Nephron (organoid): ENCODE data around the gene CNOT9.

ENCODE experiments used
- H3K27ac Mint-ChIP-seq, 3 experiments: 2 replicates each; pipeline ENCODE4 v1.8.0; 2020; ENCODE audit warnings: mixed read lengths in 3 of 3, mild to moderate bottlenecking in 2 of 3, moderate library complexity in 1 of 3
- H3K27me3 Mint-ChIP-seq: 2 replicates; pipeline ENCODE4 v1.8.0; 2021; ENCODE audit warnings: low read depth, mild to moderate bottlenecking, moderate library complexity, mixed read lengths
- H3K36me3 Mint-ChIP-seq: 2 replicates; pipeline ENCODE4 v1.8.0; 2020; ENCODE audit warnings: low read depth, mixed read lengths
- H3K4me1 Mint-ChIP-seq: 2 replicates; pipeline ENCODE4 v1.8.0; 2020; ENCODE audit warnings: mixed read lengths
- H3K4me3 Mint-ChIP-seq, 3 experiments: 2 replicates each; pipeline ENCODE4 v1.8.0; 2020; ENCODE audit warnings: mild to moderate bottlenecking in 3 of 3, mixed read lengths in 3 of 3, moderate library complexity in 2 of 3
- H3K9me3 Mint-ChIP-seq: 2 replicates; pipeline ENCODE4 v1.8.0; 2020; ENCODE audit warnings: mixed read lengths
- CTCF ChIP-seq, 3 experiments: fragments of 200-600 bp; sonication (generic); IDR thresholded peaks; one replicate each; pipeline ENCODE4 v1.5.0; 2021; ENCODE audit warnings: antibody characterized with exemption in 3 of 3; ENCODE audit not compliant: unreplicated experiment in 3 of 3

CNOT9 gene

DNA sequence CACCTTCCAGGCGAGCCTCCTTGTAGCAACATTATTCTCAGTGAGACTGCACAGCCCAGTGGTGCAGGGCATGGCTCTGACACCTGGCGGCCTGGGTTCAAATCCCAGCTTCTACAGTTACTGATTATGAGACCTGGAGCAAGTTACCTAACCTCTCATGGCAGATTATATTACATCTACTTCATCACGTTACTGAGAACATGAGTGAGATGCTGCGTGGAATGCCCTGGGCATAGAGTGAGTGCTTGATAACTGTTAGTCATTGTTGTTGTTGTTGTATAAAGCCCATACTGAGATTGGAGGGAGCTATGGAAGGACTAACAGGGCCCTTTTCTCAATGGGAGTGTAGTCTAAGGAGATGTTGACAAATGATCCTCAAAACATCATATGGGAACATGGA, 57.7 kb downstream of the CNOT9 start:
- Mint-ChIP-seq H3K9me3 (no peaks in the 10 kb centered on the region), H3K4me3 (no peak overlapping the region), H3K4me1 (peaks cover 14% of the 10 kb centered on the region), H3K27me3 (no peaks in the 10 kb centered on the region), H3K36me3 (no peaks in the 10 kb centered on the region), H3K27ac (no peak overlapping the region)
- no peak for TF ChIP-seq CTCF (IDR thresholded peaks at IDR 0.05; ENCODE audit: unreplicated experiment in 3 of 3)

DNA sequence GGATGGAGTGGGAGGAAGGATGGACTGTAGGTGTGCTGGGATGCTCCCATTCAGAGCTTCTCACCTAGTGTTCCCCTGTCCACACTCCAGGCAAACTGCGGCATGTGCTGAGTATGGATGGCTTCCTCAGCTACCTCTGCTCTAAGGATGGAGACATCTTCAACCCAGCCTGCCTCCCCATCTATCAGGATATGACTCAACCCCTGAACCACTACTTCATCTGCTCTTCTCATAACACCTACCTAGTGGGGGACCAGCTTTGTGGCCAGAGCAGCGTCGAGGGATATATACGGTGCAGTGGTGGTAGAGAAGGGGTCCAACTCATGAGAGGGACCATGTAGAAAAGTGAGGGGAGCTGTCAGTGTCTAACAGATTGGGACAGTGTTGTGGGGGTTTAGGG, 59.3 kb downstream of the CNOT9 start:
- H3K9me3 Mint-ChIP-seq = no peaks in the 10 kb centered on the region
- H3K27ac Mint-ChIP-seq = no peak overlapping the region
- peaks cover 4% of the 10 kb centered on the region for H3K36me3 Mint-ChIP-seq
- H3K27me3 Mint-ChIP-seq = no peaks in the 10 kb centered on the region
- H3K4me3 Mint-ChIP-seq = no peak overlapping the region
- peaks cover 5% of the 10 kb centered on the region for H3K4me1 Mint-ChIP-seq
- TF ChIP-seq CTCF (IDR thresholded peaks at IDR 0.05; ENCODE audit: unreplicated experiment in 3 of 3) = no peak

- H3K27ac Mint-ChIP-seq = no peak overlapping the region
- no peak overlapping the region for H3K4me3 Mint-ChIP-seq
- H3K4me1 Mint-ChIP-seq = no peaks in the 10 kb centered on the region
These were observed 63.2 kb downstream of the CNOT9 start for GRCh38 chr2:218631837-218632236.

DNA sequence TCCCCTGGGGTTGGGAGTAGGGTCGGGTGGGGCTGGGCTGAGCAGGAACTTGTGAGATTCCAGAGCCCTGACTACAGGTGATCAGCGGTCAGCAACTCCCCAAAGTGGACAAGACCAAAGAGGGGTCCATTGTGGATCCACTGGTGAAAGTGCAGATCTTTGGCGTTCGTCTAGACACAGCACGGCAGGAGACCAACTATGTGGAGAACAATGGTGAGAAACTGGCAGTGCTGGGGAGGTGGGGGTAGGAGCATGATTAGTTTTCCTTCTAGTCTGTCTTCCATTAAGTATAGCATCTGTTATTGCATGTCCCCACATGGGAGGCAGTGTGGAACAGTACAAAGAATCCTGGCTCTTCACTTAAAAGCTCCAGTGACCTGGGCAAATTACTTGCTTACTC, 67.1 kb downstream of the CNOT9 start:
- no peaks in the 10 kb centered on the region for H3K9me3 Mint-ChIP-seq
- no peak for TF ChIP-seq CTCF (IDR thresholded peaks at IDR 0.05; ENCODE audit: unreplicated experiment in 3 of 3)
- H3K36me3 Mint-ChIP-seq = peaks cover 62% of the 10 kb centered on the region
- no peaks in the 10 kb centered on the region for H3K27me3 Mint-ChIP-seq
- H3K4me3 Mint-ChIP-seq = no peak overlapping the region
- no peak overlapping the region for H3K27ac Mint-ChIP-seq
- no peaks in the 10 kb centered on the region for H3K4me1 Mint-ChIP-seq

More at GRCh38 chr2:218631837-218632236, 63.2 kb downstream of the CNOT9 start:
- TF ChIP-seq CTCF (IDR thresholded peaks at IDR 0.05; ENCODE audit: unreplicated experiment in 3 of 3) = no peak
- Mint-ChIP-seq H3K27me3 (no peaks in the 10 kb centered on the region), H3K36me3 (peaks cover 28% of the 10 kb centered on the region), H3K9me3 (no peaks in the 10 kb centered on the region)

- H3K9me3 Mint-ChIP-seq = no peaks in the 10 kb centered on the region
These were observed 69.7 kb downstream of the CNOT9 start for GRCh38 chr2:218638372-218638771.

More at GRCh38 chr2:218638372-218638771, 69.7 kb downstream of the CNOT9 start:
- Mint-ChIP-seq H3K27ac (no peak overlapping the region), H3K27me3 (no peaks in the 10 kb centered on the region), H3K36me3 (peaks cover 65% of the 10 kb centered on the region), H3K4me3 (no peak overlapping the region), H3K4me1 (no peaks in the 10 kb centered on the region)
- TF ChIP-seq CTCF (IDR thresholded peaks at IDR 0.05; ENCODE audit: unreplicated experiment in 3 of 3) = no peak
